ENCODE results near the gene SLC39A8.
A peak's percentile ranks its signal among the peaks of the same experiment; 100 is the strongest.

SLC39A8 gene

GRCh38 chr4:102345795-102346100, 466 bp upstream of the SLC39A8 start:
- Histone ChIP-seq H4K20me1 (ENCODE audit: insufficient read depth, low read length) (no peaks in the 10 kb centered on the region), H3K36me3 (replicated peaks; ENCODE audit: low read depth, low read length) (no peaks in the 10 kb centered on the region), H3K9ac (ENCODE audit: low read length) (peak overlapping the region; percentile 79), H3K4me1 (ENCODE audit: low read length) (peaks cover 25% of the 10 kb centered on the region), H2AFZ (ENCODE audit: low read depth, low read length) (peak overlapping the region; percentile 90), H3K27me3 (ENCODE audit: low read depth, low read length) (peaks cover 4% of the 10 kb centered on the region; the same call in 1 of the 2 replicates), H3K9me3 (ENCODE audit: insufficient read depth, low read length) (no peaks in the 10 kb centered on the region), H3K4me3 (ENCODE audit: low read length) (peak overlapping the region; percentile 81), H3K27ac (ENCODE audit: low read length) (no peak overlapping the region), H3K4me2 (ENCODE audit: low read length) (peak overlapping the region; percentile 94), H3K79me2 (ENCODE audit: low read length) (no peaks in the 10 kb centered on the region; the same call in 1 of the 2 replicates)
- TF ChIP-seq CTCF (IDR thresholded peaks at IDR 0.05; ENCODE audit: low read depth, low read length) = 0 out of 2 replicates have a peak, but pooled peaks have one; percentile 4
- no peak for TF ChIP-seq EZH2phosphoT487 (IDR thresholded peaks at IDR 0.05; ENCODE audit: low read depth)

- Histone ChIP-seq H3K9ac (ENCODE audit: low read length) (peak overlapping the region; percentile 79), H3K4me2 (ENCODE audit: low read length) (peak overlapping the region; percentile 94), H2AFZ (ENCODE audit: low read depth, low read length) (peak overlapping the region; percentile 85), H4K20me1 (ENCODE audit: insufficient read depth, low read length) (no peaks in the 10 kb centered on the region), H3K4me3 (ENCODE audit: low read length) (peak overlapping the region; percentile 81), H3K79me2 (ENCODE audit: low read length) (no peaks in the 10 kb centered on the region; the same call in 1 of the 2 replicates), H3K27me3 (ENCODE audit: low read depth, low read length) (peaks cover 4% of the 10 kb centered on the region; the same call in 1 of the 2 replicates), H3K27ac (ENCODE audit: low read length) (peak overlapping the region; percentile 71), H3K36me3 (replicated peaks; ENCODE audit: low read depth, low read length) (no peaks in the 10 kb centered on the region), H3K4me1 (ENCODE audit: low read length) (peaks cover 30% of the 10 kb centered on the region), H3K9me3 (ENCODE audit: insufficient read depth, low read length) (no peaks in the 10 kb centered on the region)
- TF ChIP-seq EZH2phosphoT487 (IDR thresholded peaks at IDR 0.05; ENCODE audit: low read depth) = no peak
- TF ChIP-seq CTCF (IDR thresholded peaks at IDR 0.05; ENCODE audit: low read depth, low read length) = no peak
Observed at GRCh38 chr4:102344520-102344953, 745 bp downstream of the SLC39A8 start.

- H3K79me2 ChIP-seq (ENCODE audit: low read length) = no peaks in the 10 kb centered on the region; the same call in 1 of the 2 replicates
- peak overlapping the region; percentile 71 for H3K27ac ChIP-seq (ENCODE audit: low read length)
Observed at GRCh38 chr4:102343964-102344519, 1.2 kb downstream of the SLC39A8 start.

More at GRCh38 chr4:102343964-102344519, 1.2 kb downstream of the SLC39A8 start:
- Histone ChIP-seq H3K9me3 (ENCODE audit: insufficient read depth, low read length) (no peaks in the 10 kb centered on the region), H3K4me2 (ENCODE audit: low read length) (peak overlapping the region; percentile 94), H2AFZ (ENCODE audit: low read depth, low read length) (peak overlapping the region; percentile 85), H3K4me3 (ENCODE audit: low read length) (peak overlapping the region; percentile 81), H4K20me1 (ENCODE audit: insufficient read depth, low read length) (no peaks in the 10 kb centered on the region), H3K9ac (ENCODE audit: low read length) (peak overlapping the region; percentile 79), H3K36me3 (replicated peaks; ENCODE audit: low read depth, low read length) (no peaks in the 10 kb centered on the region), H3K4me1 (ENCODE audit: low read length) (peaks cover 30% of the 10 kb centered on the region), H3K27me3 (ENCODE audit: low read depth, low read length) (peaks cover 4% of the 10 kb centered on the region; the same call in 1 of the 2 replicates)
- no peak for TF ChIP-seq EZH2phosphoT487 (IDR thresholded peaks at IDR 0.05; ENCODE audit: low read depth)
- TF ChIP-seq CTCF (IDR thresholded peaks at IDR 0.05; ENCODE audit: low read depth, low read length) = no peak

Measured in OCI-LY3 (cell line).